GM18517 (cell line): ENCODE data around the gene PAQR5.

ENCODE experiments used
- ATAC-seq: cut with Tn5 transposase; IDR thresholded peaks from one replicate; pipeline ENCODE4 v1.9.1; 2021; ENCODE audit warnings: mild to moderate bottlenecking, moderate library complexity; ENCODE audit not compliant: unreplicated experiment

The PAQR5 gene

DNA sequence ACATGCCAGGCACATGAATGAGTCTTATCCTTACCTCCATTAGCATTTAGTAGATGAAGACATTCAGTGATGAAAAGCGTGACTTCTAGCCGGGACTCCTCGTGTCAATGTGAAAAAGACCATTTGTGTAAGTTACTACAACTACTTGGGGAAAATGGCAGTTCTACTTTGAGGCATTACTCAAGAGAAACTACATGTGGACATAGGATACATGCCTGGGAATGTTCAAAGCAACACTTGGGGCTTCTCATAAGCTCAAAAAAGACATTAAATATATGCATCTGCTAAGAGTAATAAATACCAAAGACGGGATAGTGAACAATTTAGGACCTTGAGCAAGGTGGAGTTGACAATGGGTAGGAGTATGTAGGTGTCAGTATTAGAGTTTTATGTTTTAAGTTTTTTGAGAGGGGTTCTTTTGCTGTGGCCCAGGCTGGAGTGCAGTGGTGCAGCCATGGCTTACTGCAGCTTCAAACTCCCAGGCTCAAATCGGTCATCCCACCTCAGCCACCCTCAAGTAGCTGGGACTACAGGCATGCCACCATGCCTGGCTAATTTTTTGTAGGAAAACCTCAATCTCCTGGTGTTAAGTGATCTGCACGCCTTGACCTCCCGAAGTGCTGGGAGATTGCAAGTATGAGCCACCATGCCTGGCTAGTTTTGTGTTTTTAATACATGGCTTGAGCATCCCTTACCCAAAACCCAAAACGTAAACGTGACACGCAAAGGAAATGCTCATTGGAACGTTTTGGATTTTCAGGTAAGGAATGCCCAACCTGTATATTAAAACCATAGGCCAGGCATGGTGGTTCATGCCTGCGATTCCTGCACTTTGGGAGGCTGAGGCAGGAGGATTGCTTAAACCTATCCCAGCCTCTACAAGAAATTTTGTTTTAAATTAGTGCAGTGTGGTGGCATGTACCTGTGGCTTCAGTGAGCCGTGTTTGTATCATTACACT is 157.8 kb downstream of the PAQR5 start:
- no peak for ATAC-seq
